Measurements from ENCODE around the gene USP35. TPM values are rescaled to one million over a fixed set of nuclear protein-coding genes. Genes with fewer than 3 reads are reported as not detected.

USP35 gene
- total and polyA plus RNA-seq, 5 experiments from 2014 or later = 0.76 to 12.4 (median 1.5) TPM

DNA sequence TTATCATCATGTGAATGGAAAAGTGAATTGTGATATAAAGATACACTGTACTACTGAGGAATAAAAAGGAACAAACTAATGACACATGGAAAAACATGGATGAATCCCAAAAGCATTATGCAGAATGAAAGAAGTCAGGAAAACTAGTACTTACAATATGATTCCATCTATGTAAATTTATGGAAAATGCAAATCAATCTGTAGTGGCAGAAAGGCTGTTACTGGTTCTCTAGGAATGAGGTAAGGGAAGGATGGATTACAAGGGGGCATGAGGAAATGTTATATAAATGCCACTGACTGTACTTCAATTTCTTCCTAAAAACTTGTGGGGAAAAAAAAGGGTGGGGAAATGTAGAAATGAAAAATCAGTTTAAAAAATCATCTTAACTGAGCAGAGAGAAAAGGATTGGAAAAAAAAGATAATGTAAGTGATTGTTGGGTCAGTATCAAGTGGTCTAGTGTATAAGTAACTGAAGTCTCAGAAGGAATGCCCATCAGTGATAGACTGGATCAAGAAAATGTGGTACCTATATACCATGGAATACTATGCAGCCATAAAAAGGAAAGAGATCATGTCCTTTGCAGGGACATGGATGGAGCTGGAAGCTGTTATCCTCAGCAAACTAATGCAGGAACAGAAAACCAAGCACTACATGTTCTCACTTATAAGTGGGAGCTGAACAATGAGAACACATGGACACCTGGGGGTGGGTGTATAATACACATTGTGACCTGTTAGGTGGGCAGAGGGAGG lies 48.8 kb downstream of the USP35 start:
- Mint-ChIP-seq H3K9me3 (peaks cover 0 to 31% (median 18%) of the 10 kb centered on the region in 9 donors), H3K36me3 (peaks cover 0 to 20% (median 10%) of the 10 kb centered on the region in 3 donors), H3K4me3 (no peak overlapping the region), H3K27me3 (peaks cover 0 to 5% (median 0%) of the 10 kb centered on the region in 5 donors), H3K4me1 (no peaks in the 10 kb centered on the region), H3K27ac (peak overlapping the region in 1 of 10 donors; percentile 58)
- POLR2A ChIA-PET = interaction anchor here (0.5 kb wide), 1 partner anchor 465 kb away, joined by 5 read pairs; no protein-coding TSS in a partner anchor
- ATAC-seq = no peak
- DNase-seq = no peak

DNA sequence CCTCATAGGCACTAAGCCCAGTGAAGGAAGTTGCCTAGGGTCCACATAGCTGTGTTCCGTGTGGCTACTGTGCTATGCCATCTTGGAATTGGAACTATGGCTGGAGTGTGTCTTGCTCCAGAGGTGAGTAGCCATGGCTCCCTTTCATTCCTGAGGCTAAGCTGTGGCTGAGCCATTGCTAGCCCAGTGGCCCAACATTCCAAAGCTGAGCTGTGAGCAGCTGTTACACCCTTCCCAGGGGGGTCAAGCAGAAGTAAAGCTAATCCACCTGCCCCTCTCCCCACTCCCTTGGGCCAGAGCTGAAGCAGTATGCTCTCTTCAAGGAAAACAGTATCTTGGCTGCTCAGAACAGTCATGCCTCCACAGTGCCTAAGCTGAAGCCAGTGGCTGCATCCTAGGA lies 51.1 kb downstream of the USP35 start:
- Mint-ChIP-seq H3K9me3 (peaks cover 0 to 36% (median 20%) of the 10 kb centered on the region in 9 donors), H3K4me3 (no peak overlapping the region), H3K4me1 (peaks cover 0 to 6% (median under 1%) of the 10 kb centered on the region in 4 donors), H3K27ac (peak overlapping the region in 1 of 10 donors; percentile 24), H3K27me3 (peaks cover 0 to 5% (median 0%) of the 10 kb centered on the region in 5 donors), H3K36me3 (peaks cover 0 to 23% (median 10%) of the 10 kb centered on the region in 3 donors)
- DNase-seq (no peak), ATAC-seq (no peak)
- POLR2A ChIA-PET = no interaction called here

DNA sequence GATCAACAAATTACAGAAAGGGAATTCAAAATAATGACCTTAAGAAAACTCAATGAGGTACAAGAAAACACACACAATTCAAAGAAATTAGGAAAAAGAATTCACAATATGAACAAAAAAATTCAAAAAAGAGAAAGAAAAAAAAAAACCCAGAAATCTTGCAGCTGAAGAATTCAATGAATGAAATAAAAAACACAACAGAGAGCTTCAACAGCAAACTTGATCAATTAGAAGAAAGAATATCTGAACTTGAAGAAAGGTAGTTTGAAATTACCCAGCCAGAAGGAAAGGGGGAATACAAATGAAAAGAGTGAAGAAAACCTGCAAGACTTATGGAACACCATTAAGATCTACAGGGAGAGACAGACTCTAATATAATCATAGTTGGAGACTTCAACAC lies 52.8 kb downstream of the USP35 start:
- peaks cover 0 to 23% (median 10%) of the 10 kb centered on the region in 3 donors for H3K36me3 Mint-ChIP-seq
- H3K27ac Mint-ChIP-seq = no peak overlapping the region
- ATAC-seq = no peak
- H3K4me3 Mint-ChIP-seq = no peak overlapping the region
- peaks cover 0 to 37% (median 25%) of the 10 kb centered on the region in 9 donors for H3K9me3 Mint-ChIP-seq
- POLR2A ChIA-PET = no interaction called here
- H3K4me1 Mint-ChIP-seq = peaks cover 0 to 6% (median under 1%) of the 10 kb centered on the region in 4 donors
- no peak for DNase-seq
- peaks cover 0 to 5% (median 0%) of the 10 kb centered on the region in 5 donors for H3K27me3 Mint-ChIP-seq

- Mint-ChIP-seq H3K9me3 (peaks cover 0 to 36% (median 22%) of the 10 kb centered on the region in 9 donors), H3K36me3 (peaks cover 0 to 17% (median 15%) of the 10 kb centered on the region in 3 donors), H3K4me3 (no peak overlapping the region), H3K27ac (peak overlapping the region in 1 of 10 donors; percentile 63), H3K4me1 (peaks cover 0 to 6% (median under 1%) of the 10 kb centered on the region in 4 donors), H3K27me3 (peaks cover 0 to 2% (median 0%) of the 10 kb centered on the region in 5 donors)
- ATAC-seq = no peak
- POLR2A ChIA-PET = no interaction called here
- DNase-seq = no peak
Measured at GRCh38 chr11:78244080-78244479, 55.4 kb downstream of the USP35 start.

- H3K4me1 Mint-ChIP-seq = peaks cover 0 to 6% (median under 1%) of the 10 kb centered on the region in 4 donors
Measured at GRCh38 chr11:78244546-78245255, 56.0 kb downstream of the USP35 start.

DNA sequence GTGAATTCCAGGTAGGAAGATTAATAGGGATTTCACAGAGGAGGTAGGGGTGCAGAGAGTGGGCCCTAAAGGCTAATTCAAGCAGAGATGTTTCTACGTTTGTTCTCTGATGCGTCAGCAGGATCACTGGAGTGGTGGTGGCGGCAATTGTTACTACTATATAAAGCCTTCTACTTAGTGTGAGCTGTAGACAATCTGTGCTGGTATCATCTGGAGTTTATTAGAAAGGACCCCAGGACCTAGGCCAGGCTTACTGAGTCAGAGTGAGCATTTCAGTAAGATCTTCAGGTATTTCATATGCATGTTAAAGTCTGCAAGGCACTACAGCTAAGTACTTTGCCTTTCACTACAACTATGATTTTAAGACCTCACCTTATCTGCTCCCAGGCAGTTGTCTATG lies 59.5 kb downstream of the USP35 start:
- Mint-ChIP-seq H3K4me3 (no peak overlapping the region), H3K9me3 (peaks cover 0 to 15% (median 2%) of the 10 kb centered on the region in 9 donors), H3K36me3 (peaks cover 0 to 5% (median 4%) of the 10 kb centered on the region in 3 donors)

More at GRCh38 chr11:78244546-78245255, 56.0 kb downstream of the USP35 start:
- H3K4me3 Mint-ChIP-seq = no peak overlapping the region
- DNase-seq (no peak), ATAC-seq (no peak)
- POLR2A ChIA-PET = no interaction called here
- no peaks in the 10 kb centered on the region for H3K27me3 Mint-ChIP-seq
- H3K27ac Mint-ChIP-seq = peak overlapping the region in 2 of 10 donors; percentile 3 to 63
- H3K9me3 Mint-ChIP-seq = peaks cover 0 to 36% (median 22%) of the 10 kb centered on the region in 9 donors
- H3K36me3 Mint-ChIP-seq = peaks cover 0 to 17% (median 15%) of the 10 kb centered on the region in 3 donors

GRCh38 chr11:78248903-78249302 lies 60.2 kb downstream of the USP35 start:
- Mint-ChIP-seq H3K27ac (no peak overlapping the region), H3K36me3 (peaks cover 0 to 5% (median 2%) of the 10 kb centered on the region in 3 donors), H3K27me3 (peaks cover 0 to 3% (median 0%) of the 10 kb centered on the region in 5 donors), H3K4me3 (no peak overlapping the region), H3K9me3 (peaks cover 0 to 15% (median 2%) of the 10 kb centered on the region in 9 donors), H3K4me1 (peaks cover 0 to 6% (median 1%) of the 10 kb centered on the region in 4 donors)
- POLR2A ChIA-PET = no interaction called here
- ATAC-seq = no peak
- no peak for DNase-seq

More for the DNA sequence above, 59.5 kb downstream of the USP35 start:
- Mint-ChIP-seq H3K27ac (no peak overlapping the region), H3K27me3 (no peaks in the 10 kb centered on the region), H3K4me1 (peaks cover 0 to 6% (median 2%) of the 10 kb centered on the region in 4 donors)
- ATAC-seq = no peak
- POLR2A ChIA-PET = no interaction called here
- no peak for DNase-seq

DNA sequence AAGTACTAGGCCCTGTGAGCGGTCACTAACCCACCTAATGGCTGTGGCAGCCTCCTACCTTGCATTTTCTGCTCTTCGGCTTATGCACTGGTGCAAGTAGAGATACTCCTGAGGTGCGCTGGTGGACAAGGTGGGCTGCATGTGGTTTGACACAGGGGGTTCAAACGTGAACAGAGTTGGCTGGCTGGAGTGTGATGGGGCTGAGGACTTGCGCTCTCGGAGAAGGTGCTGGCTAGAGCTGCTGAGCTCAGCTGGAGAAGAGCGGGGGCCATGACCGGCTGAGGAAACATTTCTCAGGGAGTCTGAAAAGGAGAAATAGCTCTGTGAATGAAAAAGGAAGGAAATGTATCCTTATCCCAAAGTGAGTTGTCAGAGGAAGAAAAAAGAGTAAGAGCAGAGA lies 61.4 kb downstream of the USP35 start:
- peak overlapping the region in 1 of 10 donors; percentile 28 for H3K27ac Mint-ChIP-seq
- peaks cover 0 to 11% (median under 1%) of the 10 kb centered on the region in 9 donors for H3K9me3 Mint-ChIP-seq
- no peak overlapping the region for H3K4me3 Mint-ChIP-seq
- H3K4me1 Mint-ChIP-seq = peaks cover 0 to 2% (median 0%) of the 10 kb centered on the region in 4 donors
- POLR2A ChIA-PET = no interaction called here
- DNase-seq (no peak), ATAC-seq (no peak)
- H3K36me3 Mint-ChIP-seq = peaks cover 0 to 5% (median 1%) of the 10 kb centered on the region in 3 donors
- peaks cover 0 to 3% (median 0%) of the 10 kb centered on the region in 5 donors for H3K27me3 Mint-ChIP-seq

GRCh38 chr11:78251083-78251775 lies 62.5 kb downstream of the USP35 start:
- POLR2A ChIA-PET = interaction anchor here (0.5 kb wide), 1 partner anchor 49 kb away, joined by 3 read pairs; no protein-coding TSS in a partner anchor
- Mint-ChIP-seq H3K4me3 (no peak overlapping the region), H3K9me3 (peaks cover 0 to 7% (median 0%) of the 10 kb centered on the region in 9 donors), H3K27ac (no peak overlapping the region), H3K27me3 (peaks cover 0 to 3% (median 0%) of the 10 kb centered on the region in 5 donors), H3K4me1 (peaks cover 0 to 2% (median 0%) of the 10 kb centered on the region in 4 donors), H3K36me3 (peaks cover 0 to 5% (median 1%) of the 10 kb centered on the region in 3 donors)
- ATAC-seq (no peak), DNase-seq (no peak)

GRCh38 chr11:78253797-78254196 lies 65.1 kb downstream of the USP35 start:
- no peaks in the 10 kb centered on the region for H3K9me3 Mint-ChIP-seq
- no peak overlapping the region for H3K27ac Mint-ChIP-seq
- POLR2A ChIA-PET = no interaction called here
- ATAC-seq (no peak), DNase-seq (no peak)
- peaks cover 0 to 3% (median 0%) of the 10 kb centered on the region in 5 donors for H3K27me3 Mint-ChIP-seq
- no peaks in the 10 kb centered on the region for H3K36me3 Mint-ChIP-seq
- H3K4me1 Mint-ChIP-seq = peaks cover 0 to 2% (median 0%) of the 10 kb centered on the region in 4 donors
- no peak overlapping the region for H3K4me3 Mint-ChIP-seq

DNA sequence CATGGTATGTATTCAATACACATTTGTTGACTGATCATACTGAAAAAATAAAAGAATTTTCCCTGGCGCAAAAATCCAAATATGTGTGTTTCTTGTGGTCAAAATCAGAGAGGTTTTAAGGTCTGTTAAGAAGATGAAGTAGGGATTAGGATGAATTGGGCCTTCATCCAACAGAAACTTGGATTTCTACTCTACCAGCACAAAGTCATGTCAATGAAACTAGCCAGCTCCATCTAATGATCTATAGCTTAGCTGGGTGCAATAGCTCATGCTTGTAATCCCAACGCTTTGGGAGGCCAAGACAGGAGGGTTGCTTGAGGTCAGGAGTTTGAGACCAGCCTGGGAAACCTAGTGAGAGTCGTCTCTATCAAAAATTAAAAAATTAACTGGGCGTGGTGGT lies 65.5 kb downstream of the USP35 start:
- POLR2A ChIA-PET = no interaction called here
- Mint-ChIP-seq H3K9me3 (no peaks in the 10 kb centered on the region), H3K27me3 (peaks cover 0 to 3% (median 0%) of the 10 kb centered on the region in 5 donors), H3K4me1 (peaks cover 0 to 2% (median 0%) of the 10 kb centered on the region in 4 donors), H3K27ac (no peak overlapping the region), H3K36me3 (no peaks in the 10 kb centered on the region), H3K4me3 (no peak overlapping the region)
- DNase-seq (no peak), ATAC-seq (no peak)

DNA sequence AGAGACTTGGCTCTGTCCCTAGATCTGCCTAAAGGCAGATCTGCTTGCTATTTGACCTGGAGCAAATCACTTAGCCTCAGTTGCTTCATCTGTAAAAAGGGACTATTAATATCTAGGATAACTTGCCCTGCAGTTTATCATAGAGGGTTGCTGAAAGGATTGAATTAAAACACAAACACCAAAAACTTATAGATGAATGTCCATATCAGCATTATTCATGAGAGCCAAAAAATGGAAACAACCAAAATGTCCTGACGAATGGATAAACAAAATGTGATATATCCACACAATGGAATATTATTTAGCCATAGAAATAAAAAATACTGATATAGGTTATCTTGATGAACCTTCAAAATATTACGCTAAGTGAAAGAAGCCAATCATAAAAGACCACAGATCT lies 67.2 kb downstream of the USP35 start:
- Mint-ChIP-seq H3K27me3 (peaks cover 0 to 3% (median 0%) of the 10 kb centered on the region in 5 donors), H3K9me3 (no peaks in the 10 kb centered on the region), H3K4me1 (peaks cover 0 to 2% (median 0%) of the 10 kb centered on the region in 4 donors), H3K27ac (no peak overlapping the region), H3K36me3 (no peaks in the 10 kb centered on the region), H3K4me3 (no peak overlapping the region)
- DNase-seq (no peak), ATAC-seq (no peak)
- POLR2A ChIA-PET = no interaction called here
